Urinary bladder (tissue), 4 donors: ENCODE measurements around the gene CRISPLD2. TPM values are rescaled to one million over a fixed set of nuclear protein-coding genes. Genes with fewer than 3 reads are reported as not detected.

Experiments
- DNase-seq: peaks from one replicate; pipeline ENCODE4 v3.0.0-alpha.2; 2015; ENCODE audit errors: extremely low spot score
- H3K27ac ChIP-seq: one replicate; pipeline ENCODE4 v1.5.1; 2013; ENCODE audit warnings: low read depth, mild to moderate bottlenecking, moderate library complexity
- H3K36me3 ChIP-seq: one replicate; pipeline ENCODE4 v1.6.1; 2013; ENCODE audit warnings: mild to moderate bottlenecking, moderate library complexity; ENCODE audit not compliant: insufficient read depth
- H3K4me1 ChIP-seq: one replicate; pipeline ENCODE4 v1.6.1; 2013; ENCODE audit warnings: mild to moderate bottlenecking, moderate library complexity; ENCODE audit not compliant: insufficient read depth
- H3K4me3 ChIP-seq: one replicate; pipeline ENCODE4 v1.5.1; 2013; ENCODE audit warnings: low read depth, low read length
- WGBS: extraction: QIAGEN DNeasy Blood & Tissue Kit; methylation state at CpG from one replicate; pipeline ENCODE4 v1.1.7; 2013; 5-methylcytosine and 5-hydroxymethylcytosine counted together
- polyA plus RNA-seq: library from polyadenylated mRNA; stranded (reverse); fragments of 200-250 nt; gene quantifications from one replicate; pipeline ENCODE4 v1.2.3, GENCODE V29; 2013
- total RNA-seq: library from RNA; depleted of rRNA; stranded (reverse); fragments of >200 nt; gene quantifications from one replicate; pipeline ENCODE4 v1.2.3, GENCODE V29; 2014
- donor health status: healthy with polysubstance abuse.
- donor health status: healthy.

CRISPLD2 gene, protein sequence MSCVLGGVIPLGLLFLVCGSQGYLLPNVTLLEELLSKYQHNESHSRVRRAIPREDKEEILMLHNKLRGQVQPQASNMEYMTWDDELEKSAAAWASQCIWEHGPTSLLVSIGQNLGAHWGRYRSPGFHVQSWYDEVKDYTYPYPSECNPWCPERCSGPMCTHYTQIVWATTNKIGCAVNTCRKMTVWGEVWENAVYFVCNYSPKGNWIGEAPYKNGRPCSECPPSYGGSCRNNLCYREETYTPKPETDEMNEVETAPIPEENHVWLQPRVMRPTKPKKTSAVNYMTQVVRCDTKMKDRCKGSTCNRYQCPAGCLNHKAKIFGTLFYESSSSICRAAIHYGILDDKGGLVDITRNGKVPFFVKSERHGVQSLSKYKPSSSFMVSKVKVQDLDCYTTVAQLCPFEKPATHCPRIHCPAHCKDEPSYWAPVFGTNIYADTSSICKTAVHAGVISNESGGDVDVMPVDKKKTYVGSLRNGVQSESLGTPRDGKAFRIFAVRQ
- total RNA-seq: 69.1 TPM
- polyA plus RNA-seq: 228 TPM

DNA sequence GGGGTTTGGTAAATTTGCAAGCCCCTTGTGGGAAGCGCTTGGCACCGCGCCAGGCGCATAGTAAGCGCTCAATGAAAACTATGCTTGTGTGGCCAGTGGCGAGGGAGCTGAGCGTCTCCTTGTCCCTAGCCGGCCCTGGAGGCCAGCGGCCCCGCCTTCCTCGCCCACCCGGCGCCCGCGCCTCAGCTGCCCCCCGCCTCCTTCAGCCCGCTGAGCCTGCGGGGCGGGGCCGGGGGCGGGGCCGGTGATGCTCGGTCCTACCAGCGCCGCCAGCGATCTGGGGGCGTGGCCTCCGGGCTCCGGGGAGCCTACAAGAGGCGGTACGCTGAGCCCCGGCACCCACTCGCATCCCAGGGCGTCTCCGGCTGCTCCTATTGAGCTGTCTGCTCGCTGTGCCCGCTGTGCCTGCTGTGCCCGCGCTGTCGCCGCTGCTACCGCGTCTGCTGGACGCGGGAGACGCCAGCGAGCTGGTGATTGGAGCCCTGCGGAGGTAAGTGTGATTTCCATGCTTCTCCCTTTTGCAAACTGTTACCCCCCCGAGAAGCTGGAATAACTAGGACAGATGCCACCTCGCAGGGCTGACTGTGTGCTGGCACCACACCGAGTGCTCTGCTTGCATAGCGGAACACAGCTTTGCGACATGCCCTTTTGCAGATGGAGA is at the start of gene CRISPLD2:
Gene CRISPLD2, plus strand, starts transcription at position 342 of the 661 bp plus-strand sequence. CDS start 18,511 bp downstream, outside the sequence.
- no peaks in the 10 kb centered on the region for H3K4me1 ChIP-seq
- peak; percentile 62 for DNase-seq
- H3K4me3 ChIP-seq: peak within 1 kb of the TSS; percentile 61
- H3K36me3 ChIP-seq: no peaks in the 10 kb centered on the region
- peak within 1 kb of the TSS; percentile 44 for H3K27ac ChIP-seq
- WGBS: 1% methylated on average over 53 of the region's 53 CpGs

DNA sequence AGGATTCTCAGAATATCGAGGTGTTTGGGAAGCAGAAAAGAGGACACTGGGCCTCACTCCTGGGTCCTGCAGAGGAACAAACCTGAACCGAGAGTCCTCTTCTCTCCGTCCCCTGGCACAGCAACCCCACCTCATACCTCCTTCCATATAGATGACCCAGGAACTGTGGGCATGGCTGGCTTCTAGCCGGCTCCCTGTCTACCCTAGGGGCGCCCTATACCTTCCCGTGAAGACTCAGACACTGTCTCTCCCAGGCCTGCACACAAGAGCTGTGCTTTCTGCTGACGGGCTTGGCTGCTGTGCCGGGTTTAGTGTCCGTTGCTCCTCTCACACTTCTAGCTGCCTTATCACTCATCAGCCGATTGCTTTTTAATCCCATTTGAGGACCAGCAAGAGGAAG is 46.5 kb upstream of the CRISPLD2 start:
- no peaks in the 10 kb centered on the region for H3K36me3 ChIP-seq
- H3K4me1 ChIP-seq: no peaks in the 10 kb centered on the region
- DNase-seq: no peak
- no peak overlapping the region for H3K4me3 ChIP-seq
- H3K27ac ChIP-seq: no peak overlapping the region
- WGBS: 90% methylated on average over 10 of the region's 10 CpGs

GRCh38 chr16:84774810-84775209 is 45.0 kb upstream of the CRISPLD2 start:
- H3K4me1 ChIP-seq: no peaks in the 10 kb centered on the region
- H3K27ac ChIP-seq: no peak overlapping the region
- no peak overlapping the region for H3K4me3 ChIP-seq
- DNase-seq: no peak
- 83% methylated on average over 4 of the region's 4 CpGs for WGBS
- H3K36me3 ChIP-seq: peaks cover 1% of the 10 kb centered on the region

DNA sequence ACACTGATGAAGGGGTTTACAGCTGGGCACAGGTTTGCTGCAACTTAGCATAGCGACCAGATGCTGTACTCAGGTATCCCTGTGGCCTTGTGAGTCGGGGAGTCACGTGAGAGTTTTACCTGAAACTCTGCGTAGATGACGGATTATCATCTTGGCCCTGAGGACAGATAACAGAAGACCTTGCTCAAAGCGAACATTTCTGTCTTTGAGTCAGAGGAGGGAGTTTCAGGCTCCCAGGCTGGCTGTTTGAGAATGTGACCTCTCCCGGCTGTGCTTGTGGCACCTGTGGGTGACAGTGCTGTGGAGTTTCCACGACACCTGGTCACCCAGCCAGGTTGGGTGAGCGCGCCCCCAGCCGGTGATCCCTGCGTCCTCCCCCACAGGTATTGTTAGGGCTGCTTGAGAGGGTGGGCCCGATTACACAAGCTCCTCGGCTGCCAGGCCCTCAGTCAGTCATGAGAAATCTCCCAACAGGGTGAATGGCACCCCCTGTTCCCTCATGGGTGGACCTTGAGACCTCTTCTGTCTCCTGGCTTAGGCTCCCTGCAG is 44.4 kb upstream of the CRISPLD2 start:
- Histone ChIP-seq H3K4me1 (no peaks in the 10 kb centered on the region), H3K36me3 (peaks cover 2% of the 10 kb centered on the region), H3K4me3 (no peak overlapping the region), H3K27ac (no peak overlapping the region)
- 95% methylated on average over 14 of the region's 14 CpGs for WGBS
- DNase-seq: no peak

DNA sequence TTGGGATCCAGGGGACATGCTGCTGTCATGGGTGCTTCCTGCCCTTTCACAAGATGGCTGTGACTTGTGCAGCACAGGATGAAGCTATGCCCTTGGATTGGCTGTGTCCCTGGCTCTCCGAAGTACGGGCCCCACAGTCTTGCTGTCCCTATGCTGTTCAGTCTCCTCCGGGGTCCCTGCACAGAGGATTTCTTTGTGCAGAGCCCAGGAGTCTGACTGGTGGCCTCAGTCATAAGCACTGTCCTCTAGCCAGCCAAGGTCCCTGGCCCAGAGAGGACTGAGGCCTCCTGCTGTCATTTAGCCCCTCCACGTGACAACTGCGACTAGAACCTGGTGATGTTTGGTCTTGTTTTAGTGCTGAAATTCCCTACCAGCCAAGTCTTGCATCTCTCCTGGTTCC is 42.4 kb upstream of the CRISPLD2 start:
- 93% methylated on average over 5 of the region's 5 CpGs for WGBS
- Histone ChIP-seq H3K36me3 (peaks cover 2% of the 10 kb centered on the region), H3K4me1 (no peaks in the 10 kb centered on the region), H3K4me3 (no peak overlapping the region), H3K27ac (no peak overlapping the region)
- DNase-seq: no peak

DNA sequence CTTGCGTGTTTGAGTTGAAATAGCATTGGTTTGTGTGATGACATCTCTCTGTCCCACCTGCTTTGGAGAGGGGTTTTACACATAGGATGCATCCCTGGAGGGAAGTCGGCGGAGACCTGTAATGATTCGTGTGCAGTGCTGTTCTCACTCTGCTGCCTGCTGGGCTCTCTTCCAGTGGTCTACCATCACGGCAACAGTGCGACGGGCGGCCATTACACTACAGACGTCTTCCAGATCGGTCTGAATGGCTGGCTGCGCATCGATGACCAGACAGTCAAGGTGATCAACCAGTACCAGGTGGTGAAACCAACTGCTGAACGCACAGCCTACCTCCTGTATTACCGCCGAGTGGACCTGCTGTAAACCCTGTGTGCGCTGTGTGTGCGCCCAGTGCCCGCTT is 41.1 kb upstream of the CRISPLD2 start:
- 96% methylated on average over 18 of the region's 18 CpGs for WGBS
- H3K36me3 ChIP-seq: peaks cover 2% of the 10 kb centered on the region
- no peak overlapping the region for H3K27ac ChIP-seq
- no peaks in the 10 kb centered on the region for H3K4me1 ChIP-seq
- H3K4me3 ChIP-seq: no peak overlapping the region
- DNase-seq: no peak

GRCh38 chr16:84780063-84780462 is 39.7 kb upstream of the CRISPLD2 start:
- 97% methylated on average over 11 of the region's 11 CpGs for WGBS
- H3K4me1 ChIP-seq: no peaks in the 10 kb centered on the region
- no peak overlapping the region for H3K27ac ChIP-seq
- H3K4me3 ChIP-seq: no peak overlapping the region
- H3K36me3 ChIP-seq: peaks cover 2% of the 10 kb centered on the region
- DNase-seq: no peak

GRCh38 chr16:84780544-84781376 is 39.0 kb upstream of the CRISPLD2 start:
- H3K27ac ChIP-seq: no peak overlapping the region
- peaks cover 2% of the 10 kb centered on the region for H3K36me3 ChIP-seq
- 88% methylated on average over 12 of the region's 12 CpGs for WGBS
- no peak for DNase-seq
- H3K4me3 ChIP-seq: no peak overlapping the region
- H3K4me1 ChIP-seq: no peaks in the 10 kb centered on the region

GRCh38 chr16:84782846-84783245 is 36.9 kb upstream of the CRISPLD2 start:
- 75% methylated on average over 2 of the region's 2 CpGs for WGBS
- peaks cover 2% of the 10 kb centered on the region for H3K36me3 ChIP-seq
- no peak for DNase-seq

DNA sequence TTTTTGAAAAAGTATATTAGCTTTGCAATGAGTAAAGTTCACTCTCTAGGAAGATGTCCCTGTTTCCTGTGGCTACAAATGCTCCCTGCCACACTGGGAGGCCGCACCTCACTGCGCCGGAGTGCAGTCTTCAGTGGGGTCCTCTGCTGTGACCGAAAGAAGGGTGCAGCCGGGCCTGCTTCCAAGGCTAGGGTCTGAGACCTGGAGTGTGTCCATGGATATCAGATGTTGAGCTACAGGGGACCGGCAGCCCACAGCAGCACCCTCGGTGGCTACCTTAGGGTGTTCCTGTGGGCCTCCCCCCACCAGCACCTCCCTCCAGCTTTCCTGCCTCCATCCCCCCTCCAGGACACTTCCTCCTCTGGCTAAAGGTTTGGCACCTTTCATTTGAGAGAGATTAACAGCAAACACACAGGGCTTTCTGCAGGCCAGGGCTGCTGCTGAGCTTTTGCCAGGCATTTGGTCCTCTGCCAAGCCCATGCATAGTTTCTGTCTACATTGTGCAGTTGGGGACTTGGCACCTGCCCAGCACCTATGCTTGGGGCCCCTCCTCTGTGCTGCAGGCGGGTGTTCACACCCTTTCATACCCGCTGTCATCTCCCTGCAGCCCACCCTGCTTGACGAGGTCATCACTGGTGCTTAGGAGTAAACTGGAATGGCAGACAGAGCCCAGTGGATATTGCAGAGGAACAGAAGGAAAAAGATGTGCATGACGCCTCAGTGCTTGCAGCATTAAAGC is 33.8 kb upstream of the CRISPLD2 start:
- DNase-seq: no peak
- H3K4me1 ChIP-seq: no peaks in the 10 kb centered on the region
- no peak overlapping the region for H3K4me3 ChIP-seq
- H3K27ac ChIP-seq: no peak overlapping the region
- H3K36me3 ChIP-seq: no peaks in the 10 kb centered on the region
- 41% methylated on average over 11 of the region's 11 CpGs for WGBS

More at GRCh38 chr16:84782846-84783245, 36.9 kb upstream of the CRISPLD2 start:
- Histone ChIP-seq H3K4me1 (no peaks in the 10 kb centered on the region), H3K4me3 (no peak overlapping the region), H3K27ac (no peak overlapping the region)

- Histone ChIP-seq H3K27ac (no peak overlapping the region), H3K4me1 (no peaks in the 10 kb centered on the region), H3K4me3 (no peak overlapping the region), H3K36me3 (no peaks in the 10 kb centered on the region)
- DNase-seq: no peak
- WGBS: 76% methylated on average over 13 of the region's 13 CpGs
Observed at GRCh38 chr16:84786605-84787262, 33.1 kb upstream of the CRISPLD2 start.

- no peak for DNase-seq
- H3K27ac ChIP-seq: no peak overlapping the region
- no peak overlapping the region for H3K4me3 ChIP-seq
- no peaks in the 10 kb centered on the region for H3K36me3 ChIP-seq
- no peaks in the 10 kb centered on the region for H3K4me1 ChIP-seq
- 44% methylated on average over 5 of the region's 5 CpGs for WGBS
Observed at GRCh38 chr16:84787263-84787622, 32.5 kb upstream of the CRISPLD2 start.
